GM23248 (cell line): ENCODE results near the gene RAD51B. TPM values are rescaled to one million over a fixed set of nuclear protein-coding genes. Genes with fewer than 3 reads are reported as not detected.

Source experiments
- DNase-seq: peaks from one replicate; pipeline ENCODE4 v3.0.0-alpha.2; 2015
- H2AFZ ChIP-seq: fragments of 200-600 bp; sonication (generic); 2 replicates; pipeline ENCODE4 v1.6.1; 2016; ENCODE audit warnings: antibody characterized with exemption
- H3F3A ChIP-seq: fragments of 200-600 bp; sonication (generic); 2 replicates; pipeline ENCODE4 v1.6.1; 2016; ENCODE audit warnings: mild to moderate bottlenecking, antibody characterized with exemption, mixed run types; ENCODE audit not compliant: insufficient read depth
- H3K27ac ChIP-seq: fragments of 200-600 bp; sonication (generic); 2 replicates; pipeline ENCODE4 v1.5.1; 2016; ENCODE audit warnings: mild to moderate bottlenecking
- H3K27me3 ChIP-seq: fragments of 200-600 bp; sonication (generic); replicated peaks from 2 replicates; pipeline ENCODE4 v1.6.1; 2016; ENCODE audit warnings: mild to moderate bottlenecking; ENCODE audit not compliant: insufficient read depth
- H3K36me3 ChIP-seq: fragments of 200-600 bp; sonication (generic); 2 replicates; pipeline ENCODE4 v1.6.1; 2016; ENCODE audit warnings: low read depth, mild to moderate bottlenecking
- H3K4me1 ChIP-seq: fragments of 200-600 bp; sonication (generic); 2 replicates; pipeline ENCODE4 v1.6.1; 2016; ENCODE audit warnings: mild to moderate bottlenecking; ENCODE audit not compliant: insufficient read depth
- H3K4me2 ChIP-seq: fragments of 200-600 bp; sonication (generic); one replicate; pipeline ENCODE4 v1.6.1; 2016; ENCODE audit warnings: mild to moderate bottlenecking; ENCODE audit not compliant: unreplicated experiment
- H3K4me3 ChIP-seq: fragments of 200-600 bp; sonication (generic); 2 replicates; pipeline ENCODE4 v1.5.1; 2016; ENCODE audit warnings: mild to moderate bottlenecking
- H3K79me2 ChIP-seq: fragments of 200-600 bp; sonication (generic); 2 replicates; pipeline ENCODE4 v1.6.1; 2016; ENCODE audit warnings: mild to moderate bottlenecking; ENCODE audit not compliant: insufficient read depth
- H3K9ac ChIP-seq: fragments of 200-600 bp; sonication (generic); 2 replicates; pipeline ENCODE4 v1.6.1; 2016; ENCODE audit warnings: mild to moderate bottlenecking
- H3K9me2 ChIP-seq: fragments of 200-600 bp; sonication (generic); 2 replicates; pipeline ENCODE4 v1.6.1; 2016; ENCODE audit warnings: mixed run types, mild to moderate bottlenecking, moderate library complexity; ENCODE audit not compliant: insufficient read depth
- H3K9me3 ChIP-seq: fragments of 200-600 bp; sonication (generic); one replicate; pipeline ENCODE4 v1.6.1; 2017; ENCODE audit warnings: low read depth
- H4K20me1 ChIP-seq: fragments of 200-600 bp; sonication (generic); 2 replicates; pipeline ENCODE4 v1.6.0; 2016; ENCODE audit not compliant: insufficient read depth
- EZH2 ChIP-seq: fragments of 200-600 bp; sonication (generic); IDR thresholded peaks from 2 replicates; pipeline ENCODE4 v1.6.1; 2018; ENCODE audit warnings: antibody characterized with exemption, mild to moderate bottlenecking; ENCODE audit not compliant: insufficient read depth, poor library complexity, severe bottlenecking
- EZH2phosphoT487 ChIP-seq: fragments of 200-600 bp; sonication (generic); IDR thresholded peaks from 2 replicates; pipeline ENCODE4 v1.6.1; 2018; ENCODE audit warnings: antibody characterized with exemption, moderate library complexity, mild to moderate bottlenecking, low read depth; ENCODE audit not compliant: insufficient read depth
- WGBS, 2 experiments: methylation state at CpG; one replicate each; pipeline ENCODE4 v1.1.6; 2015 to 2017; ENCODE audit warnings: low lambda C conversion rate in 2 of 2, low coverage in 1 of 2; ENCODE audit errors: missing lambda C conversion rate in 2 of 2; 5-methylcytosine and 5-hydroxymethylcytosine counted together
- in situ Hi-C: fragments of 300-500 bp; cut with MboI; formaldehyde crosslinking; loops from 2 replicates; pipeline ENCODE4 v1.15.0; 2020
- polyA plus RNA-seq: library from polyadenylated mRNA; unstranded; fragments of >200 nt; fragmentation: Nextera tagmentation; extraction: Ambion mirVana; gene quantifications from 2 replicates; pipeline ENCODE4 v1.2.1, GENCODE V29; 2016
- total RNA-seq: library from RNA; depleted of rRNA; stranded (reverse); fragments of >200 nt; shearing (Covaris generic); gene quantifications from 2 replicates; pipeline ENCODE4 v1.2.3, GENCODE V29; 2014

Gene RAD51B
- total and polyA plus RNA-seq, 2 experiments from 2014 or later: 4.0 to 8.8 TPM

- H3K36me3 ChIP-seq: peaks cover 33% of the 10 kb centered on the region; the same call in 1 of the 2 replicates
- H3K79me2 ChIP-seq: no peaks in the 10 kb centered on the region
- no peaks in the 10 kb centered on the region for H3F3A ChIP-seq
- in situ Hi-C loops: no loop called here
- DNase-seq: no peak
- no peak overlapping the region for H3K9ac ChIP-seq
- H4K20me1 ChIP-seq: no peaks in the 10 kb centered on the region
- no peak overlapping the region for H2AFZ ChIP-seq
- no peak overlapping the region for H3K4me3 ChIP-seq
- H3K9me3 ChIP-seq: no peaks in the 10 kb centered on the region
- H3K4me2 ChIP-seq: no peak overlapping the region
- no peaks in the 10 kb centered on the region for H3K9me2 ChIP-seq
- no peak for TF ChIP-seq EZH2phosphoT487
- TF ChIP-seq EZH2: no peak
- 32 to 35% methylated on average over 3 of the region's 3 CpGs for WGBS, 2 experiments
- no peaks in the 10 kb centered on the region for H3K4me1 ChIP-seq
- no peaks in the 10 kb centered on the region for H3K27me3 ChIP-seq
- H3K27ac ChIP-seq: no peak overlapping the region
Observed at GRCh38 chr14:67782090-67782489, 37.5 kb upstream of the RAD51B start.

GRCh38 chr14:67784244-67784823 lies 35.2 kb upstream of the RAD51B start:
- WGBS, 2 experiments: 96 to 97% methylated on average over 5 of the region's 5 CpGs
- Histone ChIP-seq H2AFZ (no peak overlapping the region), H3F3A (no peaks in the 10 kb centered on the region), H3K9me2 (no peaks in the 10 kb centered on the region), H3K9ac (no peak overlapping the region), H3K27me3 (no peaks in the 10 kb centered on the region), H3K36me3 (peaks cover 44% of the 10 kb centered on the region; the same call in 1 of the 2 replicates), H3K4me1 (no peaks in the 10 kb centered on the region), H3K4me3 (no peak overlapping the region), H3K79me2 (no peaks in the 10 kb centered on the region), H3K27ac (no peak overlapping the region), H3K9me3 (no peaks in the 10 kb centered on the region), H3K4me2 (no peak overlapping the region), H4K20me1 (no peaks in the 10 kb centered on the region)
- TF ChIP-seq EZH2 (no peak), EZH2phosphoT487 (no peak)
- no peak for DNase-seq
- in situ Hi-C loops: no loop called here

- no peak overlapping the region for H3K4me3 ChIP-seq
- peaks cover 40% of the 10 kb centered on the region; the same call in 1 of the 2 replicates for H3K36me3 ChIP-seq
- WGBS, 2 experiments: 92 to 97% methylated on average over 4 of the region's 4 CpGs
- no peak overlapping the region for H2AFZ ChIP-seq
- no peaks in the 10 kb centered on the region for H3K9me3 ChIP-seq
- H3K27me3 ChIP-seq: no peaks in the 10 kb centered on the region
- in situ Hi-C loops: no loop called here
- TF ChIP-seq EZH2: no peak
- no peak for TF ChIP-seq EZH2phosphoT487
- H3K4me1 ChIP-seq: no peaks in the 10 kb centered on the region
- no peak overlapping the region for H3K27ac ChIP-seq
- H3K9me2 ChIP-seq: no peaks in the 10 kb centered on the region
- H4K20me1 ChIP-seq: no peaks in the 10 kb centered on the region
- no peak for DNase-seq
- no peak overlapping the region for H3K4me2 ChIP-seq
- no peaks in the 10 kb centered on the region for H3K79me2 ChIP-seq
- H3F3A ChIP-seq: no peaks in the 10 kb centered on the region
- H3K9ac ChIP-seq: no peak overlapping the region
Observed at GRCh38 chr14:67785270-67786109, 34.1 kb upstream of the RAD51B start.

GRCh38 chr14:67787673-67788072 lies 31.9 kb upstream of the RAD51B start:
- Histone ChIP-seq H3F3A (no peaks in the 10 kb centered on the region), H3K9me2 (no peaks in the 10 kb centered on the region), H3K36me3 (peaks cover 31% of the 10 kb centered on the region), H3K27ac (no peak overlapping the region), H3K79me2 (no peaks in the 10 kb centered on the region), H3K9me3 (no peaks in the 10 kb centered on the region), H2AFZ (no peak overlapping the region), H3K4me2 (no peak overlapping the region), H3K9ac (no peak overlapping the region), H3K27me3 (no peaks in the 10 kb centered on the region), H4K20me1 (no peaks in the 10 kb centered on the region), H3K4me3 (no peak overlapping the region), H3K4me1 (no peaks in the 10 kb centered on the region)
- DNase-seq: no peak
- in situ Hi-C loops: no loop called here
- WGBS, 2 experiments: 100% methylated on average over 1 of the region's 1 CpG
- TF ChIP-seq EZH2 (no peak), EZH2phosphoT487 (no peak)
